GM18517 (cell line): ENCODE data around the gene UROC1.

Source experiments
- ATAC-seq: cut with Tn5 transposase; IDR thresholded peaks from one replicate; pipeline ENCODE4 v1.9.1; 2021; ENCODE audit warnings: mild to moderate bottlenecking, moderate library complexity; ENCODE audit not compliant: unreplicated experiment

Gene UROC1

DNA sequence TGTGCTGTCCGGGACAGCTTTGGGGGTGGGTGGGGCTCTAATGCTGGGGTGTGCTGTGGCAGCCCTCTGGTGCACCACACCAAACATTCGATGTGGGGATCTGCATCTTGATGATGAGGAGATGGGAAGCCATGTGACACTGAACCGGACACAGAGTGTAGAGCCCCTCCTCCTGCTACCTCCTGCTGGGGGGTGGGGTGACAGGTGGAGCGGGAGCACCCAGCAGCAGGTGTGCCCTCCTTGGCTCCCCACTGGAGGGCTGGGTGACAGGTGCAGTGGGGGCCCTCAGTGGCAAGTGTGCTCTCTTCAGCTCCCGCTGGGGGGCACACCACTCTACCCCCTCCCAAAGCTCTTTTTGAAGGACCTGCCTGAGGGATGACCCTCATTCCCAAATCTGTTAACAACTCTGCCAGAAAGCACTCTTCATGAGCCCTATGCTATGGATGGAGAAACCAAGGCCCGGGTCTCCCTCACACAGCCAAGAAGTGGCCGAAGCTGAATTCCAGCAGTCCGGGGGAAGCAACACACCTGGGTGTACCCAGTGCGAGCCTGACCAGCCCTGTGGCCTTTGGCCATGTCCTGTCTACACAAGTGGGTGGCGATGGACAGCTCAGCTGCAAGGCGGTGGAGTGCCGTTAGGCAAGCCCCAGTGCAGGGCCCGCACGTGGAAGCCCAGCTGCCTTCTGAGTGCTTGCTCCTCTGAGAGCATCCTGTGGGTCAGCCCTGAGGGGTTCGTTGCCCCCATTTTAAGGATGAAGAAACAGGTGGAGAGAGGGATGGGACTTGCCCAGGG is 609 bp upstream of the UROC1 start:
- ATAC-seq, result no peak

DNA sequence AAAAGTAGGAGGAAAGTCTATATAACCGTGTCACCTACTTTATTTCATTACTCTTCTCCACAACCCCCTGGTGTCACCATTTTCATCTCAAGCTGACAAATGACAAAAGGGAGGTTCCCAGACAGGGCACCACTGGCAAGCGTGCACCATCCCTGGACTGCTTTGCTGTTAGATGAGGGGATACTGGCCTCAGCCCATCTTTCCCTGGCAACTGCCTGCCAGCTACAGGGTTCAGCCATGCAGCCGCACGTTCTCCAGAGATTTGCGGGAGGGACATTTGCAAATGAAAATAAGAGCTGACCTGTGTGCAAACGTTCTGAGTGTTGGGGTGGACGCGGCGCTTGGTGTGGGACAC is 660 bp downstream of the UROC1 start:
- no peak for ATAC-seq

DNA sequence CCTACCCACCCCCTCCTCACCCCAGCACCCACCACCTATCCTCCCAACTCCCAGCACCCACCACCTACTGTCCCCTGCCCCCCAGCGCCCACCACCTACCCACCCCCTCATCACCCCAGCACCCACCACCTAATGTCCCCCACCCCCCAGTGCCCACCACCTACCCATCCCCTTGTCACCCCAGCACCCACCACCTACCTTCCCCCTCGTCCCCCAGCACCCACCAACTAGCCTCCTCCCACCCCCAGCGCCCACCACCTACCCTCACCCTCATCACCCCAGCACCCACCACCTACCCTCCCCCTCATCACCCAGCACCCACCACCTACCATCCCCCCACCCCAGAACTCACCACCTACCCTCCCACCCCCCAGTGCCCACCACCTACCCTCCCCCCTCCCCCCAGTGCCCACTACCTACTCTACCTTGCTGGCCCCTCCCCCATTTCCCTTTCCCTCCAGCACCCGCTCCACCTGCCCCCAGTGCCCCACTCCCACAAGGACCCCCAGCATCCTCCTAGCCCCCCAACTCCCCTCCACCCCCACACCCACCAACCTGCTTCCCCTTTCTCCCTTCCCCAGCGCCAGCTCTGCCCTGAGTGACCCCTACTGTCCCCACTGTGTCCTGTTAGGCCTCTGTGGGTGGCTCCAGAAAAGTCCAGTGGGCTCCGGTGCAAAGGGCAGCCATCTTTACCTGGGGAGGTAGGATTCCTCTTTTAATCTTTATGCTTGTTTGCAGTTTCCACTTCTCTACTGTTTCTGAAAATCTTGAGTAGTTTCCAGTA is 1.2 kb downstream of the UROC1 start:
- ATAC-seq, result no peak

DNA sequence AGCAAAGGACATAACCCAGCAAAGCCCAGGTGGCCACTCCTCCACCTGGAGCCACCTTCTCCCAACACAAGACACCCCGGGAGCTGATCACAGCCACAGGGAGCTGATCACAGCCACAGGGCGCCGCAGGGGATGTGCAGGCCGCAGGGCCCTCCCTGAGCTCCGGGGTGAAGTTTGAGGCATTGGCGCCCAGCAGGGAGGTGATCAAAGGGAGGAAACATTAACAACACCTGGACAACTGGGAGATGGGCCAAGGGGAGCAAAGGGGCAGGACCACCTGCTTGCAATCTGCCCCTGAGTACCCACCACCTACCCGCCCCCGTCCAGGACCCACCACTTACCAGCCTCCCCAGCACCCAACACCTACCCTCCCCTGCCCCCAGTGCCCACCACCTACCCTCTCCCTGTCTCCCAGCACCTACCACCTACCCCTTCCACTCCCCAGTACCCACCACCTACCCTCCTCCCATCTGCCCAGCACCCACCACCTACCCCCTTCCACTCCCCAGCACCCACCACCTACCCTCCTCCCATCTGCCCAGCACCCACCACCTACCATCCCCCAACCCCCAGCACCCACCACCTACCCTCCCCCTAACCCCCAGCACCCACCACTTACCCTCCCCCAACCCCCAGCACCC is 2.4 kb downstream of the UROC1 start:
- ATAC-seq, result no peak

DNA sequence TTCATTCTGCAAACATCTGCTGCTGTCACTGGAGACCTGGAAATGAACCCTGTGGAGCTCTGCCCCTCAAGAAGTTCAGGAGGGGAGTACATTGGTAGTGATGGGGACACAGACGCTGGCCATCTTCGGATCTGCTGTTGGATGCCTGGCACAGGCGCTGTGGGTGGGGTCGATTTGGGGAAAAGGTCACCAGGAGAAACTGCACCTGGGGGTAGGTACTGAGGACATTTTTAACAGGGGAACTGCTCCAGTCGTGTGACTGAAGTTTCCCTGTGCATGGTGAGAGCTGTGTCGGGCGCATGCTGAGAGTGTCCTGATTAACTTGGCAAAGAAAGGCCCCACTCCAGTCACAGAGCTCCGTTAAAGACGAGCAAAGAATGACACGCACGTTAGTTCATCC is 3.4 kb downstream of the UROC1 start:
- no peak for ATAC-seq

DNA sequence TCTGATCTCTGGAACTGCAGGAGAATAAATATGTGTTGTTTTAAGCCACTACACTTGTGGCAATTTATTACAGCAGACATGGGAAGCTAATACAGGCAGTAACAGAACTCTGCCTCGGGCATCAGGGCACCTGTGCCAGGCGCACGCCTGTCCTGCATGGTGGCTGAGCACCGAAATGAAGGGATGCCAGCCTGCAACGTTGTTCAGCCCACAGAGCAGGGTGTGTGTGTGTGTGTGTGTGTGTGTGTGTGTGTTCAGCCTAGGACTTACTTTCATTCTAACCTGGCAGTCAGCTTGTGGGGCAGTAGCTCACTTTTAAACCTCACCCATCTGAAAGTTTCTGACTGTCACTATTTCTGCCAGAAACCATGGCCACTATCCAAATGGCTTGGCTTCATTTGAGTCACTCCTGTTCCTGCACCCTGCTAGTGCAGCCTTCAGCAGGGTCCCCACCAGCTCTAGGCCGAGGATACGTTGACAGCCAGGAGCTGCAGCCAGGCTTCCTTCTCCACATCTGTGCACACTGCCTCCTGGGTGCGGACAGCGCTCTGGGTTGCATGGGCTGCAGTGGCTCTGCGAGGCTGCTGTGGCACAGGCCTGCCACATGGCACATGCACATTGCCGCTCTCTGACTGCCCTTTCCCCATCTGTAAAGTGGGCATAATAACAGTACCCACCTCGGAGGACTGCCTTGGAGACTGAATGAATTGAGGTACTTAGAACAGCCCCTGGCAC is 4.5 kb downstream of the UROC1 start:
- no peak for ATAC-seq

DNA sequence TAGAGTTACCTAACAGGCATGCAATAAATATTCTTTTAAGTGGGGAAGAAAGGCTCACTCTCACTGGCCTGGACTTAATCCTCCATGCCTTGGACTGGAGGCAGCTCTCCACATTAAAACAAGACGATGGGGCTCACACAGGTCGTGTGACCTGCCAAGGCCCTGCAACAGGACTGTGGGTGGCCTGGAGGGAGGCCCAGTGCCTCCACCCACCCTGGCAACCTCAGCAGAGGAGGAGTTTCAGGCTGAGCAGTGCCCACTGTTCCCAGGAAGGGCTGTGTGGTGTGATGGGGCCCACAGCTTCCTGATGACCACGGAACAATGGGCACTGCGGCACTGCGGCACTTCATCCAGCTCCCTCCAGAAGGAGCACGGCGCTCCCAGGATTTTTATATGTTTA is 5.5 kb downstream of the UROC1 start:
- ATAC-seq, result no peak

DNA sequence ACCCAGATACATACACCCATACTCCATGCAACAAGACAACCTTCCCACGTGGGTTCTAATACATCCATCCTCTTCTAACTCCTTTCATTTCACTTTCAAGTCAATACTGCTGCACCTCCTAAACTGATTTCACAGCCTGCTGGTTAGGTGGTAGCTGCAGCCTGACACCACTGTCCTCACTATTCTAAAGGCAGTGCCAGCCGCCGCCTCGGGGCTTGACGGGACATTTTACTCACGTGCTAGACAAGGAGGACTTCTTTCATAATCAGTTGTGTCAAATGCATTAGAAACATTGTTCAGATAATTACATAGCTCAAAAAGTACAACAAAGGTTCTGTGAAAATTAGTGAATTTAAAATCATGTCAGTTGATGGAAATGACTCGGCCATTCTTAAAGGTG is 6.3 kb downstream of the UROC1 start:
- no peak for ATAC-seq

DNA sequence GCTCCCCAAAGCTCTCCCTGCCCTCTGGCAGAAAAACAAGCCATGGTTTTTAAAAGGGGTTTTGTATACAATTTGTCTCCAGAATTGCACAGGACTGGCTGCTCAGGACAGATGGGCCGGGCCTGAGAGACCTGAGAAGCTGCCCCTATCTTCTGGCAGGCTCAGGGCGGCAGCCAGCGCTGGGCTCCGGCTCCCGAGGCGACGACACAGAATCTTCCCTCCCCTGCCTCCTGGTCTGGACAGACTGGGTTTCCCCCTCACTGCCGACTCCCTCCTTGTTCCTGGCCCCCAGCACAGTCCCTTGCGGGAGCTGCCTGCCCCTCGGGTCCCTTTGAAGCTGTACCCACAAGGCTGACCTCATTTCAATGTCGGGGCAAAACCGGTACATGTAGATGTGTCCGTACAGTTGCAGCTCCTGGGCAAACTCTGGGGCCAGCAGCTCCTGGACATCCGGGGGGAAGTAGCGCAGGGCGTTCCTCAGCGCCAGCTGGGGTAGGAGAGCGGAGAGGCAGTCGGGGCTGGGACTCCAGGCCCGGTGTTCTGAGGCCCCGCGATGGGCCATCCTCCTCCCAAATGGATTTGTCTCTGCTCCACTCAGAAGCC is 7.2 kb downstream of the UROC1 start:
- no peak for ATAC-seq

DNA sequence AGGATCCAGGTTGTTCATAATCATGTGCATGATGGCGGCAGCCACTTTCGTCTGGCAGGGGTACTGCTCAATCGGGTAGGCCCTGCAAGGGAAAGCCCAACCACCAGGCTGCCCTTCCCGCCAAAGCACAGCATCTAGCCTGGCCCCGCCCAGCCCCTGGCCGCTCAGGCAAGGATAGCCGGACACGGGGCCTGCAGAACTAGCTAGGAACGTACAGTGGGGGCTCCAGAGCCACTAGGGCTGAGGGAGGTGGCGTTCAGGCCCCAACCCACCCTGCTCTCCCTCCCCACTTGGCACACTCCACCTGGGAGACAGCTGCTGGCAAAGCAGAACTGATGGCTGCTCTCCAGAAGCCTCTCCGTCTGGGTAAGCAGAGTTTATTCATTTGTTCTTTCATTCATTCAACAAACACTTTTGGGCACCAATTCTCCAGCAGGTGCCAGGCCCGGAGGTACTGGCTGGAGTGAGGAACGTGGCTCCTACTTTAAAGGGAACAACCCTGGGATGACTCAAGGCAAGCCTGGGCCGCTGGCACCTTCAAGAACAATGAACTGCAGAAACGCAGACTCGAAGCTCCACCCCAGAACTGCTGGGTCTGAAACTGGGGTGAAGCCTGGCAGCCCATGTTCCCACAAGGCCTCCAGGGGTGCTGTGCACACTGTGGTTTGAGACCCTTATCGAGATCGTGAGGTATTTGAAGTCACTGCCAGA is 7.8 kb downstream of the UROC1 start:
- ATAC-seq, result no peak

DNA sequence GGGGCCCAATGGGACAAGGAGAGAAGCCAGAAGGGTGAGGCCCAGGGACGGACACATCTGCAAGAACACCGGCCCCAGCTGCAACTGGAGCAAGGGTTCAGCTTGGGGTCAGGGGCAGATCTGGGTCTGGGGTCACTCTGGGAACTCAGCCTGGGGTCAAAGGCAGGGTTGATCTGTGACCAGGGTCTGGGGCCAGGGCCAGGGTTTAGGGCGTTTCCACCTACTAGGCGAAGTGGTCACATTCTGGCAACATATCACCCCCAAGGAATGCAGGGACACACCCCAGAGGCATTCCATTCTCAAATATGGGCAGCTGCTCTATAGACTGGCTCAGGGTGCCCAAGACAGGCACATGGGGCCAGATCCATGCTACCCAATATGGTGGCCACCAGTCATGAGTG is 9.0 kb downstream of the UROC1 start:
- no peak for ATAC-seq

DNA sequence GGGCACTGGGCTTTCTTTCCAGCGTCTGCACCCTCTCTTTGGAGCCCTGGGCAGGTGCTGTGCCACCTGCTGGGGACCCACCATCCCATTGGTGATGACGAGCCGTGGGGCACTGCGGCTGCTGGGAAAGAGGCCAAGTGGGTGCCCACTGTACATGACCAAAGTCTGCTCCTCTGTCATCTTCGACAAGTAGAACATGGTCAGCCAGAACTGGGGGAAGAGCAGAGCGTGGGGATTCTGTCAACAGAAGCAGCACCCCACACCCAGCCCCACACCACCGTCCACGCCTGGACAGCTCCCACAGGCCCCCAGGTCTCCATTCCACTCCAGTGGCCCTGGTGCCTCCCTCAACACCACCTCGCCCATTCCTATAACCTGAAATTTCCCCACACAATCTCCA is 9.7 kb downstream of the UROC1 start:
- no peak for ATAC-seq

DNA sequence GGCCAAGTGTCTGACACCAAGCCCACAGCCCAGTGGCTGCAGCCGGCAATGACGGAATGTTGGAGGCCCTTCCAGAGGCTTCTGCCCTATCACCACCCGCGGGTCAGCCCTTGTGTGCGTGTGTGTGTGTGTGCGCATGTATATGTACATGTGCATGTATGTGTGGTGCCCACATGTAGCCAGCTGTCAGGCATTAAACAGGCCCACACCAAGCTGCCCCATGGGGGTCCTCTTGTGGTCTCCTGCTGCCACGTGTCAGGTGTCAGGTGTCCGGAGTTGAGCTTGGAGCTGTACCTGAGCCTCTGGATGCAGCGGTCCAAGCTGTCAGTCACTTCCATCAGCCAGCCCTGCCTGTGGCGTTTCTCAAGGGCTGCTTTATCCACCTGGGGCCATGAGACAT is 13.9 kb downstream of the UROC1 start:
- no peak for ATAC-seq

DNA sequence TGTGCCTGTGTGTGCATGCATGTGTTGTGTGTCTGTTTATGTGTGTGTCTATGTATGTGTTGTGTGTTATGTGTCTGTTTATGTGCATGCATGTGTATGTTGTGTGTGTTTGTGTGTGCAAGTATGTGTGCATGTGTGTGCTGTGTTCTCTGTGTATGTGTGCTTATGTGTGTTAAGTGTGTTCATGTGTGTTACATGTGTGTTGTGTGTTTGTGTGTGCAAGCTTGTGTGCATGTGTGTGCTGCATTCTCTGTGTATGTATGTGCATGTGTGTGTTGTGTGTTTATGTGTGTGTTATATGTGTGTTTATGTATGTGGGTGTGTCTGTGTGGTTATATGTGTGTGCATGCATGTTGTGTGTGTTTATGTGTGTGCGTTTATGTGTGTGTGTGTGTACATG is 14.9 kb downstream of the UROC1 start:
- no peak for ATAC-seq

DNA sequence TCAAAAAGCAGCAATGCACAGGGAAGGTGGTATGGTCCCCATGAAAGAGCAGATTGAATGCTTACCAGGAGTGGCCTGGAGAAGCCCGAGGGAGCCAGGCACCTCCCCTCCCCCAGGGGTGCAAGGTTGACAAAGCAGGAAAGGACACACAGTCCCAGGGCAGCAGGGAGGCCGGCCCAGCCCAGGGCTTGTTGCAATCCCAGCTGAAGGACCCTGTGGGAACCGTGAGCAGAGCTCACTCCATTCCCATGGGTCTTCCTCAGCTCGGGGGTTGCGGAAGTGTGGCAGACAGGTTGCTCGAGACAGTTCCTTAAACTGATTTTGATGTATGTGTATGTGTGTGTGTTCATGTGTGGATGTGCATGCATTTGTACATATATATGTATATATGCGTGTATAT is 15.8 kb downstream of the UROC1 start:
- no peak for ATAC-seq

DNA sequence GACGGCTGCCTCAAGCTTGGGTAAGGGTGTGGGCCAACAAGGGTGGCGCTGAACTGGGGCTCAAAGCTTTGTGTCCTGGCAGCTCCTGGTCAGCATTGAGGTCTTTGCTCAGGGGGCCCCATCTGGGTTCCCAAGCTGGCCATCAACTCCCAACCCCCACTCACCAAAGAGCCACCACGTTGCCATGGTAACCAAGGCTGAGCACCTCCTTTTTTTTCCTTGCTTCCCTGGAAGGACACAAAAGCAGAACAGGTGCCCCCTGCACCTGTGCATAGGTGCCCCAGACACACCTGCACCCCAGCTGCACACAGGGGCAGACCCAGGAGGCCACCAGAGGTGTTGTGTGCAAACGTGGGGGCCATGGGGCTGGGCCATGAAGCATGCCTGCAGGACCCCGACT is 16.5 kb downstream of the UROC1 start:
- ATAC-seq, result no peak

DNA sequence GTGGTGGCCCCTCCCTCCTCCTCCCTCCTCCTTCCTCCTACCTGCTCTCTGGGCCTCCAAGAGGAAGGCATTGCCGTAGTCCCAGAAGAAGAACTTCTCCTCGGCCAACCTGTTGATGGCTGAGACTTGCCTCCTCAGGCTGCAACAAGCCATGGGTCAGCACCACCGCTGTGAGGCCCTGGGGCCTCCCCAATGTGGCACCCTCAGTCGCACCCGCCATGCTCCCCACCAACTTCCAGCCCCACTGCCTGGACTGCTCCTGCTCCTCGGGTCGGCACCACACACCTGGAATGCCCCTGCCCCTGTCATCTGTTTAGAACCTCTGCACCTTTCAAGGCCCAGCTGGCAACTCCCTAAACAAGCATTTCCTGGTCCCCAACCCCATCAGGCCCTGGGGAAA is 17.6 kb downstream of the UROC1 start:
- no peak for ATAC-seq

DNA sequence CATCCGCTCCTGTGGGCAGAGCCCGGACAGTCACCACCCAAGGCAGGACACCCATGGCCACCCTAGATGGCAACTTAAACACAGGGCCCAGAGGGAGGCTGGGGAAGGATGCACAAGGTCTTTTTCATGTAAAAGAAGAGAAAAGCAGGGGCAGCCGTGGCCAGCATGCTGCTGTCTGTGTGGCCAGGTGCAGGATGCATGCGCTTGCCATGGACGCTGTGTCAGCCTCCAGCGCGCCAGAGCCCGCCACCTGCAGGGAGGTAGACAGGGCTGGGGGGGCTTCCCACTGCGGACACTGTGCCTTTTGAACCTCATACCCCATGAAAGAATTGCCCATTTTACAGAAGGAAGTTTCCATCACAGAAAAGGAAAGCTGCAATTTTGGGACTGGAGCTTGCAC is 18.2 kb downstream of the UROC1 start:
- no peak for ATAC-seq

DNA sequence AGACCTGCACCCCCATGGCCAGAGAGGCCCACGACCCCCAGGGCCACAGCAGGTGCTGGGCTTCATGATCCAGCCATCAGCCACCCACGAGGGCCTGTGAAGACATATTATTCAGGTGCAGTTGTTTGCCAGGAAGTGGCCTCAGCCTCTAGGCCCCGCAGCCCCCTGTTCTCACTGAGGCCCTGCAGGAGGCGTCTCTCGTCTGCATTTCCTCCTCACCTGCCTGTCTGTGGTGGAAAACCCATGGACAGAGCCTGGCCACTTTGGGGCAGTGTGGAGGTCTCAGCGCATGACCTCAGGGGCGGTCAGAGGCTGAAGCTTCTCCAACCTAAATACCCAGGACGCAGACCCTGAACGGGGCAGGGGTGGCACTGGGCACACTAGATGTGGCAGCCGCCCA is 18.6 kb downstream of the UROC1 start:
- ATAC-seq, result no peak

DNA sequence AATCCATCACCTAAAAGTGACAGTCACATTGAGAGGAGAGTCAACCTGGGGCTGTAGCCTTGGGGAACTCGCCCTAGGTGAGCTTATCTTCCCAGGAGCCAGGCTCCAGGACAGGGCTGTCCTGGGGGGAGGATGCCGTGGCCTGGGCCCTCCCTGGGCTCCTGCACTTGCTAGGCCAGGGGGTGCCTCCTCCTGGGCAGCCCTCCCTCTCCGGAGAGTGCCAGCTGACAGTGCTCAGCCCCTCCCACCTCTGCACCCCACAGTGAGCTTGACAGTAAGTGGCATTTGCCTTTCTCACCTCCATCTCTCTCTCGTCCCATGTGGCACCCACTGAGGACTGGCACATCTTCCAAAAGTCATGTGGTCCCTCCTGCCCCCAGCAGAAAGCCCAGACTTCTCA is 19.1 kb downstream of the UROC1 start:
- no peak for ATAC-seq
